HG02623 (cell line): ENCODE measurements around the gene PIK3AP1.
A peak's percentile ranks its signal among the peaks of the same experiment; 100 is the strongest.

Experiments used
- ATAC-seq: cut with Tn5 transposase; IDR thresholded peaks from one replicate; pipeline ENCODE4 v1.9.1; 2021; ENCODE audit warnings: moderate library complexity; ENCODE audit not compliant: unreplicated experiment

The PIK3AP1 gene

GRCh38 chr10:96676272-96677112 lies 43.8 kb downstream of the PIK3AP1 start:
- no peak for ATAC-seq

- ATAC-seq, result no peak
Measured at GRCh38 chr10:96675846-96676245, 44.5 kb downstream of the PIK3AP1 start.

- ATAC-seq, result peak; percentile 58
Measured at GRCh38 chr10:96673318-96674099, 46.8 kb downstream of the PIK3AP1 start.

DNA sequence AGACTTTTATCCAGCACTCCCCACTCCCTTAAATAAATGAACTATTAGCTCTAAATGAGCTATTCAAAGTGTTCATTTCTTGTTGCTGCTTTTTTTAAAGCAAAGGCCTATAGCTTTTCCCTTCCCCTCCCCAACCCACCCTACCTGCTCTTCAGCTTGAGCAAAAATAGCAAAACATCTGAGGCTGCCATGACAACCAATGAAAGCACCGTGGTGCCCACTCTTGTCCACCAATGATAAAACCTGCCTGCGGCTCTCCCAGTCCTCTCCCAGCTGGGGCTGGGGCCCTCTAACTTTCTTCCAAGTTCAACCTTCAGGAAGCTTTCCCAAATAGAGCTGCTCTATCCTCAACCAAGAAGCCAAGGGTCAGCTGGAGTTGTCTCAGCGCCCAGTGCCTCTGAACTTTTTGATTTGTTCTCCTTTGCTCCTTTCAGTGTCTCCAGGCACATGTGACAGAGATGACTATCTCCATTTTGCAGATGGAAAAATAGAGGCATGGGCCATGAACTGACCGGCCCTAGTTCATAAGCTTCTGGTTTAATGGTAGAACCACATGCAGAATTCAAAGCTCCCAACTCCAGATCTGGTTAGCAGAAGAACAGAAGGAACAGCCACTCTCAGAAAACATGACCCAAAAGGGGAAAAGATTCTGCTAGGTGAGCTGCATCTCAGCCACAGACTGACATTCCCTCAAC lies 47.7 kb downstream of the PIK3AP1 start:
- no peak for ATAC-seq

DNA sequence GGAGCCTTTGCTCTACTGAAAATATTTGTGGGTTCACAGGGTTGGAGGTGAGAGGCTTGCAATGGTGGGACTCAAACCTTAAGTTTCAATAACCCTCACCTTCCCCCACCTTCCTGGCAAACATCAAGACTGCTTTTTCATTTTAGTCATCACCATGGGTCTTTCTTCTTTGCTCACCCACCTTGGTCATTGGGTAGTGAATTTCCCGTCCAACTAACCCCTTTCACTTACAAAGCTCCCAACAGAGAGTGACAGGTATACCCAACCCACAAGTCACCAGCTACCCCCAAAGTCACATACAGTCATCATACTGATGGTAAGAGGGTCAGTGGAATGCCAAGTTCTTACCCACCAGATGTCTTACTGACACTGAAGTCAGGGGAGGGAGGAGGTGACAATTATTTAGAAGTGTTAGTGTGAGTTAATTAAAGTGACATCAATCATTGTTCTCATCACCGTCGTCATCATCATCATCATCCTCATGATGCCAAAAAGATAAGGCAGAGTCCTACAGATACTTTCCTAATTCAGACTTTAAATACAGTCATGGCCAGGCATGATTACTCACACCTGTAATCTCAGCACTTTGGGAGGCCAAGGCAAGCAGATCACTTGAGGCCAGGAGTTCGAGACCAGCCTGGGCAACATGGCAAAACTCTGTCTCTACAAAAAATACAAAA lies 49.0 kb downstream of the PIK3AP1 start:
- no peak for ATAC-seq

- ATAC-seq, result no peak
Measured at GRCh38 chr10:96670786-96671185, 49.5 kb downstream of the PIK3AP1 start.

DNA sequence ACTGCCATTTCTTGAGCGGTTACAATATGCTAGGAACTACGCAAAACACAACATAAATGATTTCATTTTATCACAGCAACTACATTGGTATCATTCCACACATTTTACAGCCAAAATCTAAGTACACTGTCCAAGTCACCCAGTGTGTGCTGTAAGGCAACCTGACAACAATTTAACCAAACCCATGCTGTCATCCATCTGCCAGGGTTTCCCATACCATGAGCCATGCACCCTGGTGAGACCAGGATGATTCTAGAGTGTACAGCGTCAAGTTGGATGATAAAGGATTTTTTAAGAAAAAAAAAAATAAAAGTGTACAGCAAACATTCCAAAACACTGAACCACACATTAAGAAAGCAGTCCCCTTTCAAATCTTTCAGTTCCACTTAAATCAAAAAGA lies 52.9 kb downstream of the PIK3AP1 start:
- no peak for ATAC-seq

- ATAC-seq, result no peak
Measured at GRCh38 chr10:96666741-96667140, 53.6 kb downstream of the PIK3AP1 start.

DNA sequence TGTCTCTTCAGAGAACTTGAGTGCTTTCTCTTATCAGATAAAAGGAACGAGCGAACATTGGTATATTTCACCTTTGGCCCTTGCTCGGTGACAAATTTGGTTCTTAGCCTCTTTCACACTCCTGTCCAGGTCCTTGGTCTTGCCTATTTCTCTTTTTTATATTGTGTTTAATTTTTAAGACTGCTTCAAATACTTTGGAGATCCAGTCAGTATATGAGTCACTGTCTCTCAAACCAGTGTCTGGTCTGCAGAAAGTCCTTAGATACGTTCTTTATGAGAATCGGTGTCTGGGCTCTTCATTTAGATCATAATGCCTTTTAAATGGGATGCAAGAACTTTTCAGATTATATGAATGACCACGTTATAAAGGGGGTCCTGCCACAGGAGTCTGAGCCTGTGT lies 55.0 kb downstream of the PIK3AP1 start:
- ATAC-seq, result no peak

DNA sequence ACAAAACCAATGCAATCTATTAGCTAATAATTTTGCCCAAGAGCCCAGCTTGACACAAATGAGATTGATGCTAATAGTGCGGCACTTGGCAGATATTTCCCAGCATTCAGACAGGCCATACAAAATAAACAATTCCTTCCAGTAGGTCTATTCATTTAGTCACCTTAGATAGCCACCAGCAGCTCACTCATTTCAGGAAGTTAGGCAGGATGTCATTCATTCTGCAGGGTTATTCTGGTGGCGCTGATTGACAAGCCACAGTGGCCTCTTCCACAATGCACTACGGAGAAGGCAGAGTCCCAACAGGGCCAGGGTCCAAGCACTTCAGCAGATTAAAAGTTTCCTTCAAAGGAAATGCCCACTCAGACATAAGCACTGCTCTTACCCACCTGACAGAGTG lies 55.8 kb downstream of the PIK3AP1 start:
- no peak for ATAC-seq

- ATAC-seq, result no peak
Measured at GRCh38 chr10:96663797-96664196, 56.5 kb downstream of the PIK3AP1 start.

DNA sequence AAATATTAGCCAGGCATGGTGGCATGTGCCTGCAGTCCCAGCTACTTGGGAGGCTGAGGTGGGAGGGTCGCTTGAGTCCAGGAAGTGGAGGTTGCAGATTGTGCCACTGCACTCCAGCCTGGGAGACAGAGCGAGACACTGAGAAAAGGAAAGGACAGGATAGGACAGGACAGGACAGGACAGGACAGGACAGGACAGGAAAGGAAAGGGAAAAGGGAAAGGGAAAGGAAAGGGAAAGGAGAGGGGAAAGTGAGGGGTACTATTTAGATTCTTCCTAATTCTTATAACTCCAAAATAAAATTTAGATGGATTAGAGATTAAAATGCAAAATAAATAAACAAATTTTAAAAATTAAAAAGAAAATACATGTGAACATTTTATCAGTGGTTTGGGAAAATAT lies 58.7 kb downstream of the PIK3AP1 start:
- ATAC-seq, result no peak

DNA sequence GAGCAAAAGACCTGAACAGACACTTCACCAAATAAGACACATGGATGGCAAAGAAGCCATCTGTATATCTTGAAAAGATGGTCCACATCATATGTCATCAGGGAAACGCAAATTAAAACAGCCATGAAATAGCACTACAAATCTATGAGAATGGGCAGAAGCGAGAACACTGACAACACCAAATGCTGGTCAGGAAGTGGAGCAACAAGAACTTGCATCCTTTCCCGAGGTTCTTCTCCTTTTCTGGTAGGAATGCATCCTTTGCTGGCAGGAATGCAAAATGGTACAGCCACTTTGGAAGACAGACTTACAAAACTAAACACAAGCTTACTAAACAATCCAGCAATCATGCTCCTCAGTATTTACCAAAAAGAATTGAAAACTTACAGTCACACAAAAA lies 60.0 kb downstream of the PIK3AP1 start:
- no peak for ATAC-seq

DNA sequence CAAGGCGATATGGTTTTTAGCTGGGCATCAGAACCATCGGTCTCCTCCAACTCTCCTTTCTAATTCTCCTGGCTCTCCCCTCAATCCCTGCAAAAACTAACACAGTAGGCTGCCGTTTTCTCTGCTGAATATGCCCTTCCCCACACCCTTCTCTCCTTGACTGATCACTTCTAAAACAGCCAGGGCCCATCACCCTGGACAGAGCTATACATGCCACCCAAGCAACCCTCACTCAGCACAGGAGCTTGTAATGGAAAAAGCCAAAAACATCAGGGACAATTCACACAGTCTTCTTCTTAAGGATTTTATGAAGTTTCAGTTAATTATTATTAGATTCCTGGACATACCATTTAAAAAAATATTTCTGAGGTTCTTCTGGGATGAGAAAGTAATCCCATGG lies 61.5 kb downstream of the PIK3AP1 start:
- ATAC-seq, result no peak

GRCh38 chr10:96657385-96657784 lies 62.9 kb downstream of the PIK3AP1 start:
- ATAC-seq, result no peak

DNA sequence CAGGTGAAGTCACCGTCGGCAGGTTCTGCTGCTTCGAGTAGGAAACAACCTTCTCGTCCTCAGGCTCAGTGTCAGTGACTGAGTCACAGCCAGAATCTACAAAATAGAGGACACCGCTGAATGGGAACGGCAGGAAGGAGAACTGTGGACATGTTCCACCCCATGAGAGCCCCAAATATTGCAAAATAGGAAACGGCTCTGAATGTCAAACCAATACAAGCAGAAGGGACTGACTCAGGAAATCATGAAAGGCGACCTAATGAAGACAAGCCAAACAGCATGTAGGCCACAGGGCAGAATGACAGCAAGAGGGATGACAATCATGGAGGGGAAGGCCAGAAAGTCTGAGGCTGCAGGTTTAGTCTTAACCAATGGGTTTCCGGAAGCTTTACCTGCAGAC lies 63.5 kb downstream of the PIK3AP1 start:
- no peak for ATAC-seq

DNA sequence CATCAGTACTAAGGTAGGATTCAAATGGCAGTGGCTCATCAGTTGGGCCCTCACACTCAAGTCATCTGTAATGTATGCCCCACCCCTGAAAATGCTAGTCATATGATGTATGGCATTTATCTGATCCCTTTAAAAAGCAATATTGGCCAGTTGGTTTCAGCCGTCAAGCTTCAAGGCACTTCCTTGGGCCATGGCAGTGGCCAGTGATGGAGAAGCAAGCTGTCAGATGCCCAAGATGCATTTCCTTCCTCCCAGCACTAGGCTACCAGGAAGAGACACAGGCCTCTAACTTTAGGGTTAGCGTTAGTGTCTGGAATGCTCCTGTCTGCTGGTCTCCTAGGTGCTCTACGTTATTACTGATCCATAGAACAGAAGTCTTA lies 64.1 kb downstream of the PIK3AP1 start:
- ATAC-seq, result no peak

- ATAC-seq, result no peak
Measured at GRCh38 chr10:96655461-96656197, 64.7 kb downstream of the PIK3AP1 start.

DNA sequence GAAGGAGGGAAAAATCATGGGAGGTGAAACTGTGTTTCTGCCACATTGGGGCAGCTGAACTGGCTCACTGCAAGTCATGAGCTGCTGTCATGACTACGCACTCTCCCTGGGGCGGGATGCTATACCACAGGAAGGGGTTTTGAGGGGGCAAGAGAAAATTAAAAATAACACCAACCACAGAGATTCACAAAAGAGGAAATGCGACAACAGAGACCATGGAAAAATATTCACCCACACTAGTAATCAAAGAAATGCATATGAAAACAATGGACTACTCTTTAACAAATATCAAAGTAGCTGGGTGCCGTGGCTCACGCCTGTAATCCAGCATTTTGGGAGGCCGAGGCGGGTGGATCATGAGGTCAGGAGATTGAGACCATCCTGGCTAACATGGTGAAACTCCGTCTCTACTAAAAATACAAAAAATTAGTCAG lies 68.3 kb downstream of the PIK3AP1 start:
- no peak for ATAC-seq

GRCh38 chr10:96650958-96651357 lies 69.4 kb downstream of the PIK3AP1 start:
- no peak for ATAC-seq
